AG04449 (cell line): ENCODE results near the gene TBC1D8.
A peak's percentile ranks its signal among the peaks of the same experiment; 100 is the strongest.

ENCODE experiments used
- CTCF ChIA-PET: fragments of 350-600 bp; formaldehyde crosslinking; extraction: SDS; loops from one replicate; lab custom pipeline; 2021; ENCODE audit warnings: antibody characterized with exemption; lab: Yijun Ruan, JAX
- POLR2A ChIA-PET: fragments of 400-600, 350-600 bp; formaldehyde crosslinking; extraction: SDS; loops from one replicate; lab custom pipeline; 2020; ENCODE audit warnings: antibody characterized with exemption, inconsistent platforms; lab: Yijun Ruan, JAX
- DNase-seq: peaks from one replicate; pipeline ENCODE4 v3.0.0-alpha.2; 2010; ENCODE audit warnings: low read depth, low spot score
- H3K4me3 ChIP-seq: 2 replicates; pipeline ENCODE4 v1.5.1; 2011; ENCODE audit warnings: low read depth, mild to moderate bottlenecking, control low read depth, low read length
- CTCF ChIP-seq: IDR thresholded peaks from one replicate; pipeline ENCODE4 v1.5.1; 2011; ENCODE audit warnings: mild to moderate bottlenecking, moderate library complexity, low read length, control low read depth, inconsistent platforms; ENCODE audit not compliant: insufficient read depth; ENCODE audit errors: missing control alignments

Gene TBC1D8

GRCh38 chr2:101040761-101041160, 110.4 kb downstream of the TBC1D8 start:
- DNase-seq: no peak
- TF ChIP-seq CTCF: no peak
- no peak overlapping the region for H3K4me3 ChIP-seq
- CTCF ChIA-PET: interaction anchor here (1.6 kb wide), 1 partner anchor 164 kb away, joined by 4 read pairs; no protein-coding TSS in a partner anchor
- POLR2A ChIA-PET: no interaction called here

DNA sequence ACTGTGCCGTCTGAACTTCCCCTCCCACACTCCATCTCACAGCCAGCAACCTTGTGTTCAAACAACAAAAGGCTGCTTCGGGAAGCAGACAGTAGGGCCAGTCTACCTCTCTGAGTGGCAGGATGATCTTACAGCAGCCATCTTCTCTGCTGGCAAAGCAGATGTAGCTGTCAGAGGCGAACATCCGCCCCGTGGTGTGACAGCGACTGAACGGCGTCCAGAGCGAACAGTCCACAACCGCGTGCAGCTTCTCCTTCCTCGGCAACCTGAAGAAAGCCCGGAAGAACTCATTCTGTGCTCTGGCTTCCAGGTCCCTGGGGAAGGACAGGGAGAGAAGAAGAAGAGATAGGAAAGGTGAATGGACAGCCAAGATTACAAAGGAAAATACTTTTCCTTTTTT, 111.1 kb downstream of the TBC1D8 start:
- no peak for DNase-seq
- CTCF ChIA-PET: interaction anchor here (0.6 to 1.6 kb wide), 3 partner anchors 27 to 166 kb away, joined by 3 to 4 read pairs (median 3); no protein-coding TSS in a partner anchor
- H3K4me3 ChIP-seq: no peak overlapping the region
- no peak for TF ChIP-seq CTCF
- POLR2A ChIA-PET: no interaction called here

- CTCF ChIA-PET: interaction anchor here (1.2 to 5.3 kb wide), 6 partner anchors 9 to 176 kb away, joined by 3 to 132 read pairs (median 21); partner anchors contain the start of gene TBC1D8
- peak; percentile 15 for TF ChIP-seq CTCF
- POLR2A ChIA-PET: no interaction called here
- no peak overlapping the region for H3K4me3 ChIP-seq
- DNase-seq: no peak
These were observed 112.5 kb downstream of the TBC1D8 start for GRCh38 chr2:101038455-101039255.

DNA sequence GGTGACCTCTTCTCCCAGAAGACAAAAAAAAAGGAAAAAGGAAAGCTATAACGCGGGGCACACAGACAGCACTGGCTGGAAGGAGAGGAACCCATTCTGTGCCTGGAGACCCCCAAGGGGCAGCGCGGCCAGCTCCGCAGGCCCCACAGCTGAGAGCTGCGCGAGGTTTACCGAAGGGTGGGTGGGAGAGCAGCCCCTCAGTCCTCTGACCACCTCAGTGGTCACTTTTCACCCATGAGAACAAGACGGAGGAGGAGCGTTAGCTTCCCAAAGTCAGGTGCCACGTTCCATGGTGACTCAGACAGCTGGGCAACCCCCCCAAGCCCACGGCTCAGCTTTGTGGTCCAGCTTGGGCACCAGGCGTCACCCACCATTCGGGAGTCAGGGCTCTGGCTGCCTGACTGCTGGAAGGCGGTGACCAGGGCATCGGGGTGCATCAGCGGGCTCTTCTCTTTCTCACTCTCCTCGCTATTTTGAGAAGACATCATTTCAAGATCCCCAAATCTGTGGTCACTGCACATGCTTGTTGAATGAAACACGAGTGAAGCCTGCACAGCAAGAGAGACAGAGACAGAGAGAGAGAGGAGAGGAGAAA, 113.9 kb downstream of the TBC1D8 start:
- TF ChIP-seq CTCF: no peak
- no peak for DNase-seq
- no peak overlapping the region for H3K4me3 ChIP-seq
- POLR2A ChIA-PET: no interaction called here
- CTCF ChIA-PET: interaction anchor here (0.6 to 5.3 kb wide), 29 partner anchors 8 to 431 kb away, joined by 3 to 132 read pairs (median 5); partner anchors contain the start of gene TBC1D8

DNA sequence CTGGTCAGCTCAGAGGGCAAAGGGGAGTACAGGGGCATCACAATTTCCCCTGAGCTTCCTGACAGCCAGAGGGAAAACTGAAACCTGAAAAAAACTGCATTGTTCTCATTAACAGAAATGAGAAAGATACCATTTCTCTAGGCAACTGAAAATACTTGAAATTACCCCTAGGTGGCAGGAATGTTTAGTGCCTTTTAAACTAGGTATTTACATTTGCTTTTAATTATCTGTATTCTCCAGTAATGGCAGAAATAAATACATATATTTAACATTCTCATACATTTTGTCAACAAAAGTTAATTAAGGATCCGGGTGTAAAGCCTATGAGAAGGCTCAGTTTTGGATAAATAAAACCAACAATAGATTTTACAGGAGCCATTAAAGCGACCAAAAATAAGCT, 114.6 kb downstream of the TBC1D8 start:
- H3K4me3 ChIP-seq: no peak overlapping the region
- peak; percentile 49 for TF ChIP-seq CTCF
- no peak for DNase-seq
- POLR2A ChIA-PET: no interaction called here
- CTCF ChIA-PET: interaction anchor here (0.6 to 5.3 kb wide), 30 partner anchors 9 to 430 kb away, joined by 3 to 132 read pairs (median 6); partner anchors contain the start of gene TBC1D8
